Peyer's patch (tissue), 4 donors: Measurements from ENCODE around the gene EGLN2. TPM values are rescaled to one million over a fixed set of nuclear protein-coding genes. Genes with fewer than 3 reads are reported as not detected.

ENCODE experiments used
- DNase-seq, 3 donors: peaks; one replicate each; pipeline ENCODE4 v3.0.0-alpha.2; 2017 to 2019
- H3K27ac ChIP-seq, 4 donors: fragments of 200-600 bp; sonication (generic); one replicate each; pipeline ENCODE4 v1.5.1; 2016 to 2019
- H3K27me3 ChIP-seq, 2 donors: fragments of 200-600 bp; sonication (generic); one replicate each; pipeline ENCODE4 v1.5.1; 2019
- H3K36me3 ChIP-seq, 3 donors: fragments of 200-600 bp; sonication (generic); one replicate each; pipeline ENCODE4 v1.5.1; 2016 to 2019
- H3K4me1 ChIP-seq, 4 donors: fragments of 200-600 bp; sonication (generic); one replicate each; pipeline ENCODE4 v1.5.1; 2016 to 2019
- H3K4me3 ChIP-seq, 4 donors: fragments of 200-600 bp; sonication (generic); 1 replicate in 3 of 4; 2 replicates in 1 of 4; pipeline ENCODE4 v1.5.1; 2016 to 2019; ENCODE audit warnings: mild to moderate bottlenecking in 1 of 4
- H3K9me3 ChIP-seq, 4 donors: fragments of 200-600 bp; sonication (generic); one replicate each; pipeline ENCODE4 v1.5.1; 2016 to 2019; ENCODE audit warnings: mild to moderate bottlenecking in 1 of 4
- CTCF ChIP-seq, 6 experiments: fragments of 450-650 bp in 4 of 6; fragments of 200-600 bp in 2 of 6; sonication (generic) in 1 of 6; IDR thresholded peaks; one replicate each; pipeline ENCODE4 v1.5.1; 2017 to 2019; ENCODE audit warnings: antibody characterized with exemption in 6 of 6, mild to moderate bottlenecking in 3 of 6, moderate library complexity in 1 of 6
- POLR2A ChIP-seq, 2 donors: fragments of 450-650 bp; IDR thresholded peaks; one replicate each; pipeline ENCODE4 v1.5.1; 2017; ENCODE audit warnings: antibody characterized with exemption in 2 of 2, mild to moderate bottlenecking in 2 of 2, moderate library complexity in 2 of 2
- total RNA-seq, 4 donors: library from RNA; depleted of rRNA; stranded (reverse); fragments of >200 nt; gene quantifications; one replicate each; pipeline ENCODE4 v1.1.0, GENCODE V29; 2016

EGLN2 gene
- total RNA-seq, 4 donors from 2014 or later = 75.8 to 96.6 (median 88.1) TPM

- Histone ChIP-seq H3K4me3 (peak overlapping the region; percentile 44 to 95 (median 54)), H3K4me1 (peaks cover 18 to 41% (median 34%) of the 10 kb centered on the region in 4 donors), H3K36me3 (peaks cover 0 to 15% (median 0%) of the 10 kb centered on the region in 3 donors), H3K27me3 (no peaks in the 10 kb centered on the region), H3K27ac (peak overlapping the region; percentile 88 to 98 (median 98)), H3K9me3 (no peaks in the 10 kb centered on the region)
- TF ChIP-seq POLR2A (IDR thresholded peaks at IDR 0.05) (peak in 1 of 2 donors; percentile 35), CTCF (IDR thresholded peaks at IDR 0.05) (peak; percentile 16 to 65 (median 46))
- DNase-seq = peak; percentile 78 to 89 (median 88)
Measured at GRCh38 chr19:40797963-40798682, 868 bp upstream of the EGLN2 start.

GRCh38 chr19:40799558-40800338, 757 bp downstream of the EGLN2 start:
- peak overlapping the region; percentile 95 to 98 (median 97) for H3K4me3 ChIP-seq
- H3K27ac ChIP-seq = peak overlapping the region; percentile 97 to 98 (median 98)
- H3K9me3 ChIP-seq = no peaks in the 10 kb centered on the region
- H3K27me3 ChIP-seq = no peaks in the 10 kb centered on the region
- TF ChIP-seq POLR2A (IDR thresholded peaks at IDR 0.05) = no peak
- no peak for TF ChIP-seq CTCF (IDR thresholded peaks at IDR 0.05)
- peaks cover 0 to 12% (median 0%) of the 10 kb centered on the region in 3 donors for H3K36me3 ChIP-seq
- peaks cover 24 to 56% (median 49%) of the 10 kb centered on the region in 4 donors for H3K4me1 ChIP-seq
- peak in 2 of 3 donors; percentile 43 to 69 for DNase-seq

- Histone ChIP-seq H3K27ac (peak overlapping the region; percentile 97 to 98 (median 98)), H3K4me1 (peaks cover 28 to 64% (median 56%) of the 10 kb centered on the region in 4 donors), H3K9me3 (no peaks in the 10 kb centered on the region), H3K4me3 (peak overlapping the region; percentile 95 to 98 (median 97)), H3K36me3 (peaks cover 0 to 12% (median 0%) of the 10 kb centered on the region in 3 donors), H3K27me3 (no peaks in the 10 kb centered on the region)
- DNase-seq = no peak
- TF ChIP-seq POLR2A (IDR thresholded peaks at IDR 0.05) (no peak), CTCF (IDR thresholded peaks at IDR 0.05) (no peak)
Measured at GRCh38 chr19:40800339-40800996, 1.5 kb downstream of the EGLN2 start.

GRCh38 chr19:40800997-40801377, 2.0 kb downstream of the EGLN2 start:
- no peak for DNase-seq
- no peak for TF ChIP-seq POLR2A (IDR thresholded peaks at IDR 0.05)
- TF ChIP-seq CTCF (IDR thresholded peaks at IDR 0.05) = no peak
- H3K27ac ChIP-seq = peak overlapping the region; percentile 26 to 98 (median 76)
- no peaks in the 10 kb centered on the region for H3K27me3 ChIP-seq
- H3K4me3 ChIP-seq = peak overlapping the region in 3 of 4 donors; percentile 9 to 98 (median 98)
- peaks cover 0 to 12% (median 0%) of the 10 kb centered on the region in 3 donors for H3K36me3 ChIP-seq
- no peaks in the 10 kb centered on the region for H3K9me3 ChIP-seq
- H3K4me1 ChIP-seq = peaks cover 31 to 69% (median 61%) of the 10 kb centered on the region in 4 donors
